Adrenal gland (tissue), 12 donors: ENCODE measurements around the gene AGBL3. TPM values are rescaled to one million over a fixed set of nuclear protein-coding genes. Genes with fewer than 3 reads are reported as not detected.

ENCODE experiments used
- DNase-seq, 7 donors: peaks; one replicate each; pipeline ENCODE4 v3.0.0-alpha.2; 2019 to 2020
- H3K27ac ChIP-seq, 5 donors: fragments of 200-600 bp; sonication (generic) in 4 of 5; 1 replicate in 3 of 5; 2 replicates in 2 of 5; pipeline versions ENCODE4 v1.5.1 to v1.8.0; 2016 to 2020; ENCODE audit warnings: mild to moderate bottlenecking in 1 of 5
- H3K27me3 ChIP-seq: fragments of 200-600 bp; 2 replicates; pipeline ENCODE4 v1.8.0; 2021
- H3K36me3 ChIP-seq, 2 donors: fragments of 200-600 bp; replicated peaks in 1 of 2; 1 replicate in 1 of 2; 2 replicates in 1 of 2; pipeline versions ENCODE4 v1.5.1 to v1.8.0; 2018 to 2022
- H3K4me1 ChIP-seq, 2 donors: fragments of 200-600 bp; replicated peaks in 1 of 2; 1 replicate in 1 of 2; 2 replicates in 1 of 2; pipeline versions ENCODE4 v1.5.1 to v1.8.0; 2018 to 2021
- H3K4me3 ChIP-seq, 4 donors: fragments of 200-600 bp; sonication (generic) in 3 of 4; one replicate each; pipeline ENCODE4 v1.5.1; 2016 to 2018
- H3K9me3 ChIP-seq, 3 donors: fragments of 200-600 bp; sonication (generic) in 1 of 3; replicated peaks in 1 of 3; 1 replicate in 2 of 3; 2 replicates in 1 of 3; pipeline versions ENCODE4 v1.5.1 to v1.8.0; 2016 to 2021
- POLR2A ChIP-seq, 2 donors: fragments of 450-650 bp; IDR thresholded peaks; one replicate each; pipeline ENCODE4 v1.6.1; 2017; ENCODE audit warnings: antibody characterized with exemption in 2 of 2, mild to moderate bottlenecking in 2 of 2, moderate library complexity in 1 of 2
- WGBS, 4 donors: extraction: QIAGEN DNeasy Blood & Tissue Kit in 2 of 4; methylation state at CpG; one replicate each; pipeline versions ENCODE4 v1.1.5 to v1.1.7; 2013 to 2017; 5-methylcytosine and 5-hydroxymethylcytosine counted together
- intact Hi-C, 2 donors: fragments of 100-400 bp; cut with DNase I; formaldehyde crosslinking; loops; one replicate each; pipeline versions ENCODE4 v1.14.1 to v1.15.0; 2022 to 2023
- polyA plus RNA-seq, 3 donors: library from polyadenylated mRNA; stranded (reverse); fragments of 200-250 nt in 2 of 3; fragments of 350-450 nt in 1 of 3; fragmentation: Illumina TruSeq in 1 of 3; extraction: RNeasy Lipid Tissue Mini Kit (QIAGEN cat#74804) in 1 of 3; gene quantifications; one replicate each; pipeline ENCODE4 v1.2.3, GENCODE V29; 2013 to 2014
- total RNA-seq, 9 donors: library from RNA; depleted of rRNA in 4 of 9; stranded (reverse); fragments of >200 nt in 4 of 9; fragments of 120-200 nt in 1 of 9; fragmentation: NEBNext Ultra II Directional in 1 of 9; extraction: Animal tissue kit (Norgen Biotek cat#: 25700) in 1 of 9; gene quantifications; one replicate each; pipeline versions ENCODE4 v1.1.0 to v1.2.4, GENCODE V29; 2013 to 2023
- TF ChIP-seq, protein P1 (sequence below), 6 experiments: fragments of 450-650 bp in 4 of 6; fragments of 200-600 bp in 2 of 6; sonication (generic) in 1 of 6; IDR thresholded peaks; 1 replicate in 5 of 6; 2 replicates in 1 of 6; pipeline versions ENCODE4 v1.5.1 to v1.8.0; 2016 to 2021; ENCODE audit warnings: antibody characterized with exemption in 6 of 6, mild to moderate bottlenecking in 2 of 6, moderate library complexity in 1 of 6
- donor health status: healthy with polysubstance abuse.
- donor health status: Bipolar disorder and iron deficiency.
- donor health status: DM: yes; HTN: yes; CAD: no.
- donor health status: DM: no; HTN: no; CAD: no.
- donor health status: DM: no; HTN: no; CAD: no.
- donor health status: DM: yes; HTN: yes; CAD: no.

AGBL3 gene
- total and polyA plus RNA-seq, 12 donors, result 0.28 to 7.3 (median 1.9) TPM

DNA sequence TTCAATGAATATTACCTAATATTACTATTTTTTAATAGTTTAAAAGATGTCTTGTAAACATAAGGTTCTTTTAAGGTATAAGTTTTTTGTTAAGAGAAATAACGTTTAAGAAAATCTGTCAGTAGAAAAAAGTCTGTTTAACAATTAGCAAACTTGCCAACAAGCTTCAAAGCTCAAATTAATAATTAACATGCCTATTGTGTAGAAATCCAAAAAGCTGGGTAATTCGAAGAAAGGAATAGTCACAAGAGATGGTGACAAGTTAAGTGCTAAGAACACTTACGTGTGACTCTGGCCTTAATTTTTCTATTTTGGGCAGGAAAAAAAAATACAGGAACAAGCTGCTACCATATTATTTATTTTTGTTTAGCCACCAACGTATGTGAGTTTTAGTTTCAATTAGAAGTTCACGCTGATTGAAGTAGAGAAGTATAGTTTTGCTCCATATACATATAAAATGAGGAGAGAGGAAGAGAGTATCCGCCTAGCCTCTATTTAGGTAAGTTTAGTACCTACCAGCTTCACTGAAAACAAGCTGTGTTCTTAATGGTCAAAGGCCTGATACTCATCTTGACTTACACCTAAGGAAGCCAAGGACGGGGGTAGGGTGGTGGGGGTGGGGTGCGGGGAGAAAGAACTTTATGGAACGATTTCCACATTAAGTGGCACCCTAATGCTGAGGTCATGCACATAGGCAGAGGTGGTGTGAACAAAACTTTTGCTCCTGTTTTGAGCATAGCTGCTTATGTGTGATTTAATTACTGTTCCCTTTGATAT lies 43.4 kb upstream of the AGBL3 start:
- peaks cover 0 to 6% of the 10 kb centered on the region in 2 donors for H3K36me3 ChIP-seq
- TF ChIP-seq POLR2A (IDR thresholded peaks at IDR 0.05), result no peak
- TF ChIP-seq, protein P1, sequence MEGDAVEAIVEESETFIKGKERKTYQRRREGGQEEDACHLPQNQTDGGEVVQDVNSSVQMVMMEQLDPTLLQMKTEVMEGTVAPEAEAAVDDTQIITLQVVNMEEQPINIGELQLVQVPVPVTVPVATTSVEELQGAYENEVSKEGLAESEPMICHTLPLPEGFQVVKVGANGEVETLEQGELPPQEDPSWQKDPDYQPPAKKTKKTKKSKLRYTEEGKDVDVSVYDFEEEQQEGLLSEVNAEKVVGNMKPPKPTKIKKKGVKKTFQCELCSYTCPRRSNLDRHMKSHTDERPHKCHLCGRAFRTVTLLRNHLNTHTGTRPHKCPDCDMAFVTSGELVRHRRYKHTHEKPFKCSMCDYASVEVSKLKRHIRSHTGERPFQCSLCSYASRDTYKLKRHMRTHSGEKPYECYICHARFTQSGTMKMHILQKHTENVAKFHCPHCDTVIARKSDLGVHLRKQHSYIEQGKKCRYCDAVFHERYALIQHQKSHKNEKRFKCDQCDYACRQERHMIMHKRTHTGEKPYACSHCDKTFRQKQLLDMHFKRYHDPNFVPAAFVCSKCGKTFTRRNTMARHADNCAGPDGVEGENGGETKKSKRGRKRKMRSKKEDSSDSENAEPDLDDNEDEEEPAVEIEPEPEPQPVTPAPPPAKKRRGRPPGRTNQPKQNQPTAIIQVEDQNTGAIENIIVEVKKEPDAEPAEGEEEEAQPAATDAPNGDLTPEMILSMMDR (IDR thresholded peaks at IDR 0.05), result no peak
- no peak overlapping the region for H3K4me3 ChIP-seq
- DNase-seq, result no peak
- H3K27me3 ChIP-seq, result no peaks in the 10 kb centered on the region
- no peaks in the 10 kb centered on the region for H3K4me1 ChIP-seq
- no peaks in the 10 kb centered on the region for H3K9me3 ChIP-seq
- 69 to 86% (median 77%) methylated on average over 9 of the region's 9 CpGs for WGBS, 4 donors
- intact Hi-C loops, result loop anchor here (10.0 kb wide), 2 partner anchors 178 to 248 kb away; no protein-coding TSS in a partner anchor
- no peak overlapping the region for H3K27ac ChIP-seq

DNA sequence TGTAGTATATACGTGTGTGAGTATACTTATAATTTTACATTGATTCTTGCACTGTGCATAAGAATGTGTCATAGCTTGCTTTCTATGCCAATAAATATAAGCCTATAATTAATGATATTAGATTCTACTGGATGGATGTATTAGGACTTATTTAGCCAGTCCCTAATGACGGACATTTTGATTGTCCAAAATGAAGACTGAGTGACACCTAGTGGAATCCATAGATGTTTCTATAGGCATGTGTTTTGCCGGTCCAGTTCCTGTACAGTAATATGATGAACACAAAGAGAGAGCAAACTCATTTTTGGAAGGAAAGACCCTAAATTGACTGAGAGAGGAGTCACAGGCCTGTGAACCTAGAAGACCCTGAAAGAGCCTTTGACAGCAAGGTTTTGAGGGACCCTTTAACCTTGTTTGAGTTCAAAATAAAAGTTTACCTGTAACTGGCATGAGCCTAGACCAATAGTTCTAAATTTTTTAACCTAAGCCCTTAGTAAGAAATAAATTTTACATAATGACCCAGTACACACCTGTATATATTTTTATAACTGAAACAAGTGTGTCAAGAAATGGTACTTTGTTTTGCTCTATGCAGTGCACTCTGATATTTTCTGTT lies 42.4 kb upstream of the AGBL3 start:
- H3K4me1 ChIP-seq, result no peaks in the 10 kb centered on the region
- WGBS, 4 donors, result 51 to 67% (median 61%) methylated on average over 3 of the region's 3 CpGs
- intact Hi-C loops, result loop anchor here (10.0 kb wide), 2 partner anchors 179 to 249 kb away; no protein-coding TSS in a partner anchor

DNA sequence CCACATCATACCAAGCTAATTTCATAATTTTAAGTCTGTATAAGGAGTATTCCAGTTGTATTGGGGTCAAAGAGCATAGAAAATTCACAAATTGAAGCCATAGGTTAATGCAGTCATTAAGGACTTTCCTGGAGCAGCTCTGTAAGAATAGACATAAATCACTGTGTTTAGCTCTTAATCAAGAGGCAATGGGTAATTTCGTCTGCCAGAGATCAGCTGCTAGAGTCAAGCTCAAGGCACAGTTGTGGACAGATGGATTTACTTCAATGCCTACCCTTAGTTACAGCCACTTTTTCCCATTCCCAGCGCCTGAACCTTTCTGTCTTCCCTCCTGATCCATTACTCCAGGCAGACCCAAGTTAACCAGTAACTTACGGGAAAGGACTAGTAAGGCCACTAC lies 40.6 kb upstream of the AGBL3 start:
- intact Hi-C loops, result loop anchor here (10.0 kb wide), 2 partner anchors 181 to 251 kb away; no protein-coding TSS in a partner anchor
- H3K4me1 ChIP-seq, result no peaks in the 10 kb centered on the region

More for the DNA sequence above, 42.4 kb upstream of the AGBL3 start:
- Histone ChIP-seq H3K27me3 (no peaks in the 10 kb centered on the region), H3K4me3 (no peak overlapping the region), H3K9me3 (no peaks in the 10 kb centered on the region), H3K27ac (no peak overlapping the region), H3K36me3 (peaks cover 0 to 8% of the 10 kb centered on the region in 2 donors)
- no peak for DNase-seq
- TF ChIP-seq, protein P1 (IDR thresholded peaks at IDR 0.05), result peak in 3 of 6 experiments; percentile 18 to 26 (median 20)
- no peak for TF ChIP-seq POLR2A (IDR thresholded peaks at IDR 0.05)

DNA sequence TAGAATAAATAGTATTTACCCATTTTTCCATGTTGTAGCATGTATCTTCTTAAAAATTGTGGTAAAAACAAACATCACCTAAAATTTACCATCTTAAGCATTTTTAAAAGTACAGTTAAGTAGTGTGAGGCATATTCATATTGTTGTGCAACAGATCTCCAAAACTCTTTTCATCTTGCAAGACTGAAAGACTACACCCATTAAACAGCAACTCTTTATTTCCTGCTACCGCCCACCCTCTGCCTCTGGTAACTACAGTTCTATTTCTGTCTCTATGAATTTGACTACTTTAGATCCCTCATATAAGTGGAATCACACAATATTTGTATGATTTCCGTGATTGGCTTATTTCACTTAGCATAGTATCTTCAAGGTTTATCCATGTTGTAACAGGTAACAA lies 40.0 kb upstream of the AGBL3 start:
- no peak for DNase-seq
- Histone ChIP-seq H3K36me3 (peaks cover 0 to 32% of the 10 kb centered on the region in 2 donors), H3K27me3 (no peaks in the 10 kb centered on the region), H3K4me3 (no peak overlapping the region), H3K4me1 (no peaks in the 10 kb centered on the region), H3K27ac (no peak overlapping the region), H3K9me3 (no peaks in the 10 kb centered on the region)
- WGBS, 4 donors, result 72 to 87% (median 77%) methylated on average over 2 of the region's 2 CpGs
- TF ChIP-seq POLR2A (IDR thresholded peaks at IDR 0.05), result no peak
- TF ChIP-seq, protein P1 (IDR thresholded peaks at IDR 0.05), result no peak
- intact Hi-C loops, result loop anchor here (10.0 kb wide), 2 partner anchors 181 to 251 kb away; no protein-coding TSS in a partner anchor

More for the DNA sequence above, 40.6 kb upstream of the AGBL3 start:
- no peak for DNase-seq
- no peaks in the 10 kb centered on the region for H3K27me3 ChIP-seq
- no peak overlapping the region for H3K27ac ChIP-seq
- 64 to 79% (median 71%) methylated on average over 3 of the region's 3 CpGs for WGBS, 4 donors
- H3K4me3 ChIP-seq, result no peak overlapping the region
- TF ChIP-seq, protein P1 (IDR thresholded peaks at IDR 0.05), result no peak
- TF ChIP-seq POLR2A (IDR thresholded peaks at IDR 0.05), result no peak
- H3K36me3 ChIP-seq, result peaks cover 0 to 26% of the 10 kb centered on the region in 2 donors
- no peaks in the 10 kb centered on the region for H3K9me3 ChIP-seq
